SK-N-MC (cell line): ENCODE data around the gene SPRED3.

Experiments
- EZH2 ChIP-seq: fragments of 200-600 bp; sonication (generic); IDR thresholded peaks from one replicate; pipeline ENCODE4 v1.6.1; 2017; ENCODE audit warnings: antibody characterized with exemption
- POLR2AphosphoS5 ChIP-seq: IDR thresholded peaks from 2 replicates; pipeline ENCODE4 v1.6.1; 2012; ENCODE audit warnings: mild to moderate bottlenecking, low read depth, low read length, borderline replicate concordance

GRCh38 chr19:38443458-38443999, 55.0 kb downstream of the SPRED3 start:
- TF ChIP-seq POLR2AphosphoS5, result no peak
- TF ChIP-seq EZH2, result no peak
